ENCODE measurements around the gene ATF3. TPM values are rescaled to one million over a fixed set of nuclear protein-coding genes. Genes with fewer than 3 reads are reported as not detected.

The ATF3 gene
- total RNA-seq, 2 experiments from 2014 or later: 35.4 to 41.3 TPM

- DNase-seq (no peak), ATAC-seq (no peak)
- H3K4me1 Mint-ChIP-seq (ENCODE audit: low read depth): no peaks in the 10 kb centered on the region
- H3K9me3 Mint-ChIP-seq: peaks cover 5% of the 10 kb centered on the region
- intact Hi-C loops (cut with micrococcal nuclease): loop anchor here (5.0 kb wide), 1 partner anchor 152 kb away; no protein-coding TSS in a partner anchor
- H3K4me3 Mint-ChIP-seq: no peak overlapping the region
- no peak overlapping the region for H3K27ac Mint-ChIP-seq
- TF ChIP-seq CTCF (IDR thresholded peaks at IDR 0.05): no peak
- ChIA-PET CTCF (interaction anchor here (0.8 to 2.8 kb wide), 11 partner anchors 8 to 152 kb away, joined by 3 to 16 read pairs (median 7); no protein-coding TSS in a partner anchor), POLR2A (no interaction called here)
- H3K27me3 Mint-ChIP-seq: peaks cover 4% of the 10 kb centered on the region
- H3K36me3 Mint-ChIP-seq (ENCODE audit: low read depth): peaks cover 2% of the 10 kb centered on the region
Observed at GRCh38 chr1:212629450-212630157, 21.0 kb downstream of the ATF3 start.

GRCh38 chr1:212630158-212630900 is 21.8 kb downstream of the ATF3 start:
- peaks cover 6% of the 10 kb centered on the region for H3K36me3 Mint-ChIP-seq (ENCODE audit: low read depth)
- ChIA-PET CTCF (interaction anchor here (0.6 to 2.8 kb wide), 16 partner anchors 9 to 174 kb away, joined by 3 to 16 read pairs (median 4); no protein-coding TSS in a partner anchor), POLR2A (no interaction called here)
- H3K27ac Mint-ChIP-seq: no peak overlapping the region
- peak; percentile 75 for DNase-seq
- peaks cover 10% of the 10 kb centered on the region for H3K9me3 Mint-ChIP-seq
- ATAC-seq: peak; percentile 100
- no peak overlapping the region for H3K4me3 Mint-ChIP-seq
- intact Hi-C loops (cut with micrococcal nuclease): loop anchor here (5.0 kb wide), 1 partner anchor 153 kb away; no protein-coding TSS in a partner anchor
- H3K27me3 Mint-ChIP-seq: peaks cover 6% of the 10 kb centered on the region
- TF ChIP-seq CTCF (IDR thresholded peaks at IDR 0.05): peak; percentile 94
- peaks cover 7% of the 10 kb centered on the region for H3K4me1 Mint-ChIP-seq (ENCODE audit: low read depth)

- CTCF ChIA-PET: interaction anchor here (1.4 kb wide), 2 partner anchors 15 to 175 kb away, joined by 3 to 6 read pairs; no protein-coding TSS in a partner anchor
- no peak for TF ChIP-seq CTCF (IDR thresholded peaks at IDR 0.05)
- H3K4me3 Mint-ChIP-seq: no peak overlapping the region
- intact Hi-C loops (cut with micrococcal nuclease): loop anchor here (5.0 kb wide), 1 partner anchor 156 kb away; no protein-coding TSS in a partner anchor
- ATAC-seq (no peak), DNase-seq (no peak)
- POLR2A ChIA-PET: interaction anchor here (1.4 kb wide), 1 partner anchor 25 kb away, joined by 4 read pairs; the partner anchor contains the start of gene ATF3
- H3K27me3 Mint-ChIP-seq: peaks cover 6% of the 10 kb centered on the region
- no peak overlapping the region for H3K27ac Mint-ChIP-seq
- H3K9me3 Mint-ChIP-seq: peaks cover 10% of the 10 kb centered on the region
- peaks cover 6% of the 10 kb centered on the region for H3K36me3 Mint-ChIP-seq (ENCODE audit: low read depth)
- H3K4me1 Mint-ChIP-seq (ENCODE audit: low read depth): peaks cover 33% of the 10 kb centered on the region
Observed at GRCh38 chr1:212633161-212633560, 24.6 kb downstream of the ATF3 start.

GRCh38 chr1:212634252-212634651 is 25.7 kb downstream of the ATF3 start:
- peaks cover 33% of the 10 kb centered on the region for H3K4me1 Mint-ChIP-seq (ENCODE audit: low read depth)
- peaks cover 6% of the 10 kb centered on the region for H3K36me3 Mint-ChIP-seq (ENCODE audit: low read depth)
- H3K27me3 Mint-ChIP-seq: peaks cover 6% of the 10 kb centered on the region
- H3K4me3 Mint-ChIP-seq: no peak overlapping the region
- intact Hi-C loops (cut with micrococcal nuclease): loop anchor here (5.0 kb wide), 1 partner anchor 157 kb away; no protein-coding TSS in a partner anchor
- DNase-seq (no peak), ATAC-seq (no peak)
- ChIA-PET POLR2A (interaction anchor here (0.8 to 1.1 kb wide), 2 partner anchors 20 to 26 kb away, joined by 3 to 4 read pairs; partner anchors contain the start of gene ATF3), CTCF (interaction anchor here (1.4 kb wide), 1 partner anchor 9 kb away, joined by 3 read pairs; no protein-coding TSS in a partner anchor)
- H3K9me3 Mint-ChIP-seq: peaks cover 10% of the 10 kb centered on the region
- no peak overlapping the region for H3K27ac Mint-ChIP-seq
- no peak for TF ChIP-seq CTCF (IDR thresholded peaks at IDR 0.05)

All from activated CD8-positive, alpha-beta T cell treated with anti-CD3 and anti-CD28 coated beads for 36 hours (primary cell).